Osteocyte (in vitro differentiated cells): ENCODE results near the gene ENPP7. TPM values are rescaled to one million over a fixed set of nuclear protein-coding genes. Genes with fewer than 3 reads are reported as not detected.

Source experiments
- DNase-seq: peaks from one replicate; pipeline ENCODE4 v3.0.0; 2021; ENCODE audit warnings: mixed read lengths; ENCODE audit not compliant: unreplicated experiment; ENCODE audit errors: extremely low spot score
- H3K27ac Mint-ChIP-seq: one replicate; pipeline ENCODE4 v1.8.0; 2021; ENCODE audit warnings: mild to moderate bottlenecking, mixed read lengths; ENCODE audit not compliant: unreplicated experiment
- H3K27me3 Mint-ChIP-seq: one replicate; pipeline ENCODE4 v1.8.0; 2021; ENCODE audit warnings: mixed read lengths; ENCODE audit not compliant: unreplicated experiment
- H3K36me3 Mint-ChIP-seq: one replicate; pipeline ENCODE4 v1.8.0; 2021; ENCODE audit warnings: mixed read lengths; ENCODE audit not compliant: unreplicated experiment
- H3K4me1 Mint-ChIP-seq: one replicate; pipeline ENCODE4 v1.8.0; 2021; ENCODE audit warnings: mixed read lengths; ENCODE audit not compliant: unreplicated experiment
- H3K4me3 Mint-ChIP-seq: one replicate; pipeline ENCODE4 v1.8.0; 2021; ENCODE audit warnings: mild to moderate bottlenecking, moderate library complexity, mixed read lengths; ENCODE audit not compliant: unreplicated experiment
- H3K9me3 Mint-ChIP-seq: one replicate; pipeline ENCODE4 v1.8.0; 2021; ENCODE audit warnings: mixed read lengths; ENCODE audit not compliant: unreplicated experiment
- CTCF ChIP-seq: fragments of 200-600 bp; sonication (generic); IDR thresholded peaks from 2 replicates; pipeline ENCODE4 v1.5.0; 2021; ENCODE audit warnings: antibody characterized with exemption, mild to moderate bottlenecking, moderate library complexity
- total RNA-seq: library from RNA; stranded (reverse); gene quantifications from 2 replicates; pipeline ENCODE4 v1.2.1, GENCODE V29; 2021

The ENPP7 gene
- total RNA-seq, 1 donor from 2014 or later = not detected

GRCh38 chr17:79778504-79779083, 47.9 kb downstream of the ENPP7 start:
- Mint-ChIP-seq H3K27me3 (peaks cover 33% of the 10 kb centered on the region), H3K36me3 (peaks cover 8% of the 10 kb centered on the region), H3K27ac (no peak overlapping the region), H3K4me3 (peak overlapping the region; percentile 85), H3K4me1 (peaks cover 13% of the 10 kb centered on the region), H3K9me3 (no peaks in the 10 kb centered on the region)
- no peak for DNase-seq
- no peak for TF ChIP-seq CTCF

GRCh38 chr17:79779084-79779529, 48.4 kb downstream of the ENPP7 start:
- no peak for TF ChIP-seq CTCF
- Mint-ChIP-seq H3K4me3 (peak overlapping the region; percentile 85), H3K36me3 (peaks cover 9% of the 10 kb centered on the region), H3K27me3 (peaks cover 28% of the 10 kb centered on the region), H3K9me3 (no peaks in the 10 kb centered on the region), H3K27ac (no peak overlapping the region), H3K4me1 (peaks cover 13% of the 10 kb centered on the region)
- DNase-seq = no peak

- Mint-ChIP-seq H3K36me3 (peaks cover 9% of the 10 kb centered on the region), H3K4me1 (peaks cover 13% of the 10 kb centered on the region), H3K27ac (no peak overlapping the region), H3K4me3 (peak overlapping the region; percentile 85), H3K27me3 (peaks cover 21% of the 10 kb centered on the region), H3K9me3 (no peaks in the 10 kb centered on the region)
- no peak for TF ChIP-seq CTCF
- DNase-seq = no peak
Measured at GRCh38 chr17:79779661-79780365, 49.1 kb downstream of the ENPP7 start.

GRCh38 chr17:79781012-79781650, 50.4 kb downstream of the ENPP7 start:
- H3K9me3 Mint-ChIP-seq = no peaks in the 10 kb centered on the region
- TF ChIP-seq CTCF = no peak
- H3K27me3 Mint-ChIP-seq = peaks cover 9% of the 10 kb centered on the region
- peaks cover 13% of the 10 kb centered on the region for H3K4me1 Mint-ChIP-seq
- H3K36me3 Mint-ChIP-seq = peaks cover 14% of the 10 kb centered on the region
- no peak overlapping the region for H3K27ac Mint-ChIP-seq
- no peak for DNase-seq
- no peak overlapping the region for H3K4me3 Mint-ChIP-seq
